H9 (cell line): ENCODE data around the gene SBK2. TPM values are rescaled to one million over a fixed set of nuclear protein-coding genes. Genes with fewer than 3 reads are reported as not detected.
A peak's percentile ranks its signal among the peaks of the same experiment; 100 is the strongest.

ENCODE experiments used
- DNase-seq: peaks from one replicate; pipeline ENCODE4 v3.0.0-alpha.2; 2017
- H2AFZ ChIP-seq: one replicate; pipeline ENCODE4 v1.6.1; 2013; ENCODE audit warnings: mild to moderate bottlenecking, low read length, control low read depth, moderate library complexity
- H2AK5ac ChIP-seq: 2 replicates; pipeline ENCODE4 v1.6.1; 2013; ENCODE audit warnings: low read length, control low read depth, mixed read lengths; ENCODE audit not compliant: insufficient read length
- H2BK120ac ChIP-seq: one replicate; pipeline ENCODE4 v1.6.1; 2013; ENCODE audit warnings: low read depth, mild to moderate bottlenecking, low read length, control low read depth, inconsistent platforms; ENCODE audit not compliant: poor library complexity, severe bottlenecking
- H2BK12ac ChIP-seq: 2 replicates; pipeline ENCODE4 v1.6.1; 2013; ENCODE audit warnings: low read length, control low read depth, mixed read lengths, low read depth; ENCODE audit not compliant: insufficient read length
- H2BK15ac ChIP-seq: 2 replicates; pipeline ENCODE4 v1.6.1; 2013; ENCODE audit warnings: low read depth, low read length, control low read depth
- H2BK20ac ChIP-seq: one replicate; pipeline ENCODE4 v1.6.1; 2013; ENCODE audit warnings: low read depth, mild to moderate bottlenecking, low read length, control low read depth, inconsistent platforms; ENCODE audit not compliant: poor library complexity, severe bottlenecking
- H2BK5ac ChIP-seq: 2 replicates; pipeline ENCODE4 v1.6.1; 2013; ENCODE audit warnings: low read length, control low read depth, mixed read lengths; ENCODE audit not compliant: insufficient read length
- H3K14ac ChIP-seq: 2 replicates; pipeline ENCODE4 v1.6.1; 2013; ENCODE audit warnings: low read length, control low read depth; ENCODE audit not compliant: insufficient read depth
- H3K18ac ChIP-seq: 2 replicates; pipeline ENCODE4 v1.6.1; 2013; ENCODE audit warnings: low read depth, mild to moderate bottlenecking, mixed read lengths, low read length, control low read depth; ENCODE audit not compliant: insufficient read length
- H3K23ac ChIP-seq: 2 replicates; pipeline ENCODE4 v1.6.1; 2013; ENCODE audit warnings: low read length, control low read depth, mixed read lengths, low read depth; ENCODE audit not compliant: insufficient read length
- H3K23me2 ChIP-seq: 2 replicates; pipeline ENCODE4 v1.6.1; 2013; ENCODE audit warnings: low read depth, mild to moderate bottlenecking, mixed read lengths, low read length, control low read depth; ENCODE audit not compliant: insufficient read length, poor library complexity, severe bottlenecking
- H3K27ac ChIP-seq: 2 replicates; pipeline ENCODE4 v1.5.1; 2013; ENCODE audit warnings: low read length, control low read depth, mixed read lengths, low read depth; ENCODE audit not compliant: insufficient read length
- H3K27me3 ChIP-seq: 2 replicates; pipeline ENCODE4 v1.6.1; 2013; ENCODE audit warnings: low read length, control low read depth, inconsistent platforms; ENCODE audit not compliant: insufficient read depth
- H3K4ac ChIP-seq: 2 replicates; pipeline ENCODE4 v1.6.1; 2013; ENCODE audit warnings: low read depth, mild to moderate bottlenecking, control low read depth, inconsistent platforms, low read length, moderate library complexity
- H3K4me1 ChIP-seq: 2 replicates; pipeline ENCODE4 v1.6.1; 2013; ENCODE audit warnings: low read length, control low read depth, inconsistent platforms; ENCODE audit not compliant: insufficient read depth
- H3K4me2 ChIP-seq: 2 replicates; pipeline ENCODE4 v1.6.1; 2013; ENCODE audit warnings: low read length, control low read depth, mixed read lengths; ENCODE audit not compliant: insufficient read length, insufficient read depth
- H3K56ac ChIP-seq: 2 replicates; pipeline ENCODE4 v1.6.1; 2013; ENCODE audit warnings: low read depth, mild to moderate bottlenecking, mixed read lengths, low read length, control low read depth; ENCODE audit not compliant: insufficient read length
- H3K79me1 ChIP-seq: 2 replicates; pipeline ENCODE4 v1.6.1; 2013; ENCODE audit warnings: low read depth, mild to moderate bottlenecking, moderate library complexity, low read length, control low read depth, inconsistent platforms; ENCODE audit not compliant: insufficient read depth, poor library complexity, severe bottlenecking
- H3K79me2 ChIP-seq: 2 replicates; pipeline ENCODE4 v1.6.1; 2013; ENCODE audit warnings: low read length, control low read depth, inconsistent platforms; ENCODE audit not compliant: insufficient read depth
- H3K9ac ChIP-seq: 2 replicates; pipeline ENCODE4 v1.6.1; 2013; ENCODE audit warnings: low read length, control low read depth, mixed read lengths; ENCODE audit not compliant: insufficient read length; ENCODE audit errors: extremely low read depth
- H3K9me3 ChIP-seq: one replicate; pipeline ENCODE4 v1.6.1; 2013; ENCODE audit warnings: low read depth, low read length, inconsistent platforms; ENCODE audit not compliant: control insufficient read depth
- H3T11ph ChIP-seq: one replicate; pipeline ENCODE4 v1.6.1; 2013; ENCODE audit warnings: mild to moderate bottlenecking, low read length, control low read depth, inconsistent platforms
- H4K20me1 ChIP-seq: one replicate; pipeline ENCODE4 v1.6.1; 2013; ENCODE audit not compliant: control insufficient read depth, insufficient read length, insufficient read depth
- H4K5ac ChIP-seq: 2 replicates; pipeline ENCODE4 v1.6.1; 2013; ENCODE audit warnings: low read depth, mild to moderate bottlenecking, mixed read lengths, low read length, control low read depth; ENCODE audit not compliant: insufficient read length
- H4K8ac ChIP-seq: replicated peaks from 2 replicates; pipeline ENCODE4 v1.6.1; 2013; ENCODE audit warnings: low read length, control low read depth, mixed read lengths, low read depth; ENCODE audit not compliant: insufficient read length
- H4K91ac ChIP-seq: 2 replicates; pipeline ENCODE4 v1.6.1; 2013; ENCODE audit warnings: low read depth, mild to moderate bottlenecking, moderate library complexity, mixed read lengths, low read length, control low read depth; ENCODE audit not compliant: insufficient read length
- H3K27ac Mint-ChIP-seq, 3 experiments: 2 replicates in 2 of 3; 3 replicates in 1 of 3; pipeline ENCODE4 v1.8.0; 2020 to 2021; ENCODE audit warnings: mixed read lengths in 3 of 3, mild to moderate bottlenecking in 1 of 3, moderate library complexity in 1 of 3
- H3K27me3 Mint-ChIP-seq: 2 replicates; pipeline ENCODE4 v1.8.0; 2021; ENCODE audit warnings: low read depth, mild to moderate bottlenecking, moderate library complexity, mixed read lengths
- H3K36me3 Mint-ChIP-seq, 3 experiments: 2 replicates in 2 of 3; 3 replicates in 1 of 3; pipeline ENCODE4 v1.8.0; 2020 to 2021; ENCODE audit warnings: low read depth in 3 of 3, mixed read lengths in 3 of 3; ENCODE audit not compliant: insufficient read depth in 1 of 3
- H3K4me1 Mint-ChIP-seq, 2 experiments: 2 replicates each; pipeline ENCODE4 v1.8.0; 2020; ENCODE audit warnings: mixed read lengths in 2 of 2
- H3K4me3 Mint-ChIP-seq, 2 experiments: 2 replicates in 1 of 2; 3 replicates in 1 of 2; pipeline ENCODE4 v1.8.0; 2020 to 2021; ENCODE audit warnings: mild to moderate bottlenecking in 2 of 2, mixed read lengths in 2 of 2, moderate library complexity in 1 of 2
- H3K9me3 Mint-ChIP-seq, 2 experiments: 2 replicates in 1 of 2; 3 replicates in 1 of 2; pipeline ENCODE4 v1.8.0; 2020; ENCODE audit warnings: mild to moderate bottlenecking in 2 of 2, mixed read lengths in 2 of 2, moderate library complexity in 1 of 2
- CTCF ChIP-seq: fragments of 200-600 bp; sonication (generic); conservative IDR thresholded peaks from 3 replicates; pipeline ENCODE4 v1.8.0; 2021; ENCODE audit warnings: antibody characterized with exemption, mild to moderate bottlenecking
- WGBS: extraction: QIAGEN DNeasy Blood & Tissue Kit; methylation state at CpG from one replicate; pipeline ENCODE4 v1.1.7; 2013; ENCODE audit warnings: missing lambda C conversion rate, low lambda C conversion rate, mixed read lengths; ENCODE audit not compliant: insufficient read length; ENCODE audit errors: extremely low coverage; 5-methylcytosine and 5-hydroxymethylcytosine counted together
- total RNA-seq: library from RNA; stranded (reverse); gene quantifications from 2 replicates; pipeline ENCODE4 v1.2.1, GENCODE V29; 2021

Gene SBK2
- total RNA-seq, 1 experiment from 2014 or later, result 2.8 TPM

- Histone ChIP-seq H3K14ac (no peak overlapping the region), H3K79me1 (peaks cover 3% of the 10 kb centered on the region), H3K18ac (no peak overlapping the region), H4K20me1 (no peaks in the 10 kb centered on the region), H4K91ac (no peak overlapping the region), H3K79me2 (peaks cover 1% of the 10 kb centered on the region; the same call in 1 of the 2 replicates), H3K9ac (peak overlapping the region; percentile 88), H2BK120ac (no peak overlapping the region), H2AFZ (no peak overlapping the region), H3K4me2 (peak overlapping the region; percentile 76), H3K27me3 (no peaks in the 10 kb centered on the region), H3K23ac (no peak overlapping the region), H3K56ac (no peak overlapping the region), H2BK20ac (no peak overlapping the region), H3K27ac (no peak overlapping the region), H2BK15ac (no peak overlapping the region), H4K5ac (no peak overlapping the region), H2BK12ac (no peak overlapping the region), H3K4ac (no peak overlapping the region), H3K4me1 (no peaks in the 10 kb centered on the region), H4K8ac (no peak overlapping the region), H3K23me2 (no peaks in the 10 kb centered on the region), H2BK5ac (no peak overlapping the region), H2AK5ac (no peak overlapping the region), H3K9me3 (no peaks in the 10 kb centered on the region), H3T11ph (no peak overlapping the region)
- Mint-ChIP-seq H3K4me1 (peaks cover 9 to 15% of the 10 kb centered on the region in 2 experiments), H3K9me3 (no peaks in the 10 kb centered on the region), H3K27ac (peak overlapping the region in 1 of 3 experiments; percentile 92; a peak in 2 of 7 replicates), H3K27me3 (peaks cover under 1% of the 10 kb centered on the region; the same call in 1 of the 2 replicates), H3K4me3 (peak overlapping the region; percentile 89 to 95), H3K36me3 (peaks cover 9 to 25% (median 19%) of the 10 kb centered on the region in 3 experiments)
- TF ChIP-seq CTCF, result no peak
- no peak for DNase-seq
- no CpG with 5 or more reads among the region's 90 CpGs for WGBS
Observed at GRCh38 chr19:55578761-55579747, 42.1 kb upstream of the SBK2 start.
